HepG2 (cell line): Measurements from ENCODE around the gene GLCE. TPM values are rescaled to one million over a fixed set of nuclear protein-coding genes. Genes with fewer than 3 reads are reported as not detected.

ENCODE experiments used
- ATF7 ChIP-seq, 2 experiments: fragments of 450-650 bp in 1 of 2; sonication (generic) in 1 of 2; formaldehyde crosslinking in 1 of 2; IDR thresholded peaks; 2 replicates each; pipeline versions ENCODE4 v1.4.0 to v1.6.1; 2016 to 2020; ENCODE audit warnings: antibody characterized with exemption in 1 of 2, mild to moderate bottlenecking in 1 of 2, missing genetic modification reagents in 1 of 2
- BHLHE40 ChIP-seq: IDR thresholded peaks from 2 replicates; pipeline ENCODE4 v1.6.1; 2011; ENCODE audit warnings: low read length, improper control_type of control experiment
- CEBPZ ChIP-seq: IDR thresholded peaks from 2 replicates; pipeline ENCODE4 v1.6.1; 2012; ENCODE audit warnings: low read length, improper control_type of control experiment
- CSRNP2 ChIP-seq: sonication (generic); formaldehyde crosslinking; conservative IDR thresholded peaks from 2 replicates; pipeline ENCODE4 v1.8.0; 2022; ENCODE audit warnings: low read depth, missing genetic modification reagents
- GPBP1L1 ChIP-seq: sonication (generic); formaldehyde crosslinking; IDR thresholded peaks from 2 replicates; pipeline ENCODE4 v1.5.0; 2020; ENCODE audit warnings: mild to moderate bottlenecking, missing genetic modification reagents
- MLXIP ChIP-seq: sonication (generic); formaldehyde crosslinking; IDR thresholded peaks from 2 replicates; pipeline ENCODE4 v1.9.0; 2021; ENCODE audit warnings: missing genetic modification reagents, borderline replicate concordance
- NONO ChIP-seq, 2 experiments: fragments of 450-650 bp in 1 of 2; sonication (generic) in 1 of 2; formaldehyde crosslinking in 1 of 2; IDR thresholded peaks in 1 of 2; conservative IDR thresholded peaks in 1 of 2; 2 replicates each; pipeline versions ENCODE4 v1.6.1 to v1.8.0; 2017 to 2022; ENCODE audit warnings: mild to moderate bottlenecking in 1 of 2, missing genetic modification reagents in 1 of 2, moderate library complexity in 1 of 2
- POLR2G ChIP-seq: fragments of 200-400 bp; formaldehyde crosslinking; IDR thresholded peaks from 2 replicates; pipeline ENCODE4 v1.6.1; 2018; ENCODE audit warnings: mild to moderate bottlenecking, low read depth, low read length, moderate library complexity
- RAD21 ChIP-seq: fragments of 450-650 bp; formaldehyde crosslinking; IDR thresholded peaks from 2 replicates; pipeline ENCODE4 v1.5.0; 2020; ENCODE audit warnings: mild to moderate bottlenecking
- SIX4 ChIP-seq: sonication (generic); formaldehyde crosslinking; IDR thresholded peaks from 2 replicates; pipeline ENCODE4 v1.4.0; 2020; ENCODE audit warnings: missing genetic modification reagents
- TBP ChIP-seq: sonication (generic); formaldehyde crosslinking; IDR thresholded peaks from 2 replicates; pipeline ENCODE4 v1.5.0; 2020; ENCODE audit warnings: missing genetic modification reagents
- ZNF263 ChIP-seq: sonication (generic); formaldehyde crosslinking; IDR thresholded peaks from 2 replicates; pipeline ENCODE4 v1.4.0; 2020; ENCODE audit warnings: missing genetic modification reagents
- ZNF878 ChIP-seq: sonication (generic); formaldehyde crosslinking; IDR thresholded peaks from 2 replicates; pipeline ENCODE4 v1.8.1; 2023; ENCODE audit warnings: mild to moderate bottlenecking, missing genetic modification reagents, moderate library complexity
- ZSCAN22 ChIP-seq: sonication (generic); formaldehyde crosslinking; IDR thresholded peaks from 2 replicates; pipeline ENCODE4 v1.4.0; 2020; ENCODE audit warnings: mild to moderate bottlenecking, missing genetic modification reagents
- polyA plus RNA-seq, 8 experiments: library from polyadenylated mRNA; depleted of rRNA in 3 of 8; stranded (reverse) in 7 of 8; unstranded in 1 of 8; fragments of >200 nt; fragmentation: Illumina TruSeq in 4 of 8; extraction: Trizol in 4 of 8; gene quantifications; 2 replicates each; pipeline versions ENCODE4 v1.2.1 to v1.2.3, GENCODE V29; 2011 to 2016; ENCODE audit warnings: low read depth in 4 of 8, missing spikeins in 1 of 8, mixed read lengths in 1 of 8; ENCODE audit not compliant: insufficient read depth in 1 of 8
- total RNA-seq, 5 experiments: library from RNA; depleted of rRNA; stranded (reverse); fragments of >200 nt; fragmentation: Illumina TruSeq; extraction: Trizol; gene quantifications; 2 replicates each; pipeline ENCODE4 v1.2.3, GENCODE V29; 2016; ENCODE audit warnings: low read depth in 1 of 5
- TF ChIP-seq, protein P1 (sequence below): sonication (generic); formaldehyde crosslinking; IDR thresholded peaks from 2 replicates; pipeline ENCODE4 v1.5.0; 2020; ENCODE audit warnings: mild to moderate bottlenecking, missing genetic modification reagents, moderate library complexity

GLCE gene
- total and polyA plus RNA-seq, 2 of the 13 experiments (the other 11 are each of a cell fraction or from before 2014, with no cell fraction given), result 12.9 to 23.4 TPM

DNA sequence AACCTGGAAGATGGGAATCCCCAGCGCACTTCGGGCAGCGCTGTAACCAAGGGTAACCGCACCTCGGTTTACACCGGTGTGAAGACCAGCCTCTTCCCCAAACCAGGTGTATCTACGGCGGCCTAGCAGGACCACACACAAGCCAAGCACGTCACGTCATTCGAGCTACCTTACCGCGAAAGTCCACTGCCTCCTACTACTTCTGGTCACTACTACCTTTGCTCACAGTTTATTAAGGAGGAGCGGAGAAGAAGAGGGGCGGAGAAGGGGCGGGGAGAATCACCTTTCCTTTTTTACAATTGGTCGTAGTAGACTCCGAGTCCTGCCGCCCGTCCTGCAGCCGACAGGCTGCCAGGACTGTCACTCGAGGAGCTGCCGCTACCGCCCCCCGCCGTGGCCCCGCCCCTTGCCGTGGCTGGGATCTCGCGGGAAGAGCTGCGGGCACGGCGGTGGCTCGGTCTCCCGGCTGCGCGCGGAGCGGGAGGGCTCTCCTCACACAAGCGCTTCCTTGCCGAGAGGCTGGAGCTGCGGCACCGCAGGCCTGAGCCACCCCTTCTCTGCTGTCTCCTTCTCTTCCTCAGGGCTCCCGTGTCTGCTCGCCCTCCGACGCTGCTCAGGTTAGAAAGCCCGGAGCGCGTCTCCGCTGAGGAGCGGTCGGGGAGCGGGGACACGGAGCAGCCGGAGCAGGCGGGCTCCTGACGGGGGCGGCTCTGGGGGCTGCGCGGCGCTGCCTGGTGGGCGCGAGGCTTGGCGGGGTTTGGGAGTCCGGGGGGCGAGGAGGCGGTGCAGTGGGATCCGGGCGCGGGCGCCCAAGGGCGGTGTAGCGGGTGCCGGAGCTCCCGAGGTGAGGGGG is at the start of gene GLCE (continued):
- TF ChIP-seq ATF7 (IDR thresholded peaks at IDR 0.05), result no peak
- no peak for TF ChIP-seq ATF7 (CRISPR knock-in tag; IDR thresholded peaks at IDR 0.05)
- no peak for TF ChIP-seq TBP (CRISPR knock-in tag)
- peak; percentile 48; the same call in 1 of the 2 replicates for TF ChIP-seq RAD21 (CRISPR knock-in tag)
- TF ChIP-seq CSRNP2 (CRISPR knock-in tag), result no peak
- TF ChIP-seq CEBPZ, result no peak
- TF ChIP-seq POLR2G, result peak; percentile 95
- TF ChIP-seq GPBP1L1, result no peak
- TF ChIP-seq, protein P1, sequence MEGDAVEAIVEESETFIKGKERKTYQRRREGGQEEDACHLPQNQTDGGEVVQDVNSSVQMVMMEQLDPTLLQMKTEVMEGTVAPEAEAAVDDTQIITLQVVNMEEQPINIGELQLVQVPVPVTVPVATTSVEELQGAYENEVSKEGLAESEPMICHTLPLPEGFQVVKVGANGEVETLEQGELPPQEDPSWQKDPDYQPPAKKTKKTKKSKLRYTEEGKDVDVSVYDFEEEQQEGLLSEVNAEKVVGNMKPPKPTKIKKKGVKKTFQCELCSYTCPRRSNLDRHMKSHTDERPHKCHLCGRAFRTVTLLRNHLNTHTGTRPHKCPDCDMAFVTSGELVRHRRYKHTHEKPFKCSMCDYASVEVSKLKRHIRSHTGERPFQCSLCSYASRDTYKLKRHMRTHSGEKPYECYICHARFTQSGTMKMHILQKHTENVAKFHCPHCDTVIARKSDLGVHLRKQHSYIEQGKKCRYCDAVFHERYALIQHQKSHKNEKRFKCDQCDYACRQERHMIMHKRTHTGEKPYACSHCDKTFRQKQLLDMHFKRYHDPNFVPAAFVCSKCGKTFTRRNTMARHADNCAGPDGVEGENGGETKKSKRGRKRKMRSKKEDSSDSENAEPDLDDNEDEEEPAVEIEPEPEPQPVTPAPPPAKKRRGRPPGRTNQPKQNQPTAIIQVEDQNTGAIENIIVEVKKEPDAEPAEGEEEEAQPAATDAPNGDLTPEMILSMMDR (CRISPR knock-in tag), result peak; percentile 21; the same call in 1 of the 2 replicates
- no peak for TF ChIP-seq ZSCAN22
- no peak for TF ChIP-seq BHLHE40
- TF ChIP-seq NONO (IDR thresholded peaks at IDR 0.05), result no peak
- peak; percentile 83 for TF ChIP-seq NONO (CRISPR knock-in tag; conservative IDR thresholded peaks at IDR 0.05)
- no peak for TF ChIP-seq ZNF263 (CRISPR knock-in tag)
- TF ChIP-seq ZNF878 (CRISPR knock-in tag), result no peak
- no peak for TF ChIP-seq MLXIP (CRISPR knock-in tag)
- no peak for TF ChIP-seq SIX4 (CRISPR knock-in tag)
